Mammary epithelial cell (primary cell): ENCODE data around the gene TUBA1A.

Experiments used
- EZH2 ChIP-seq: IDR thresholded peaks from 2 replicates; pipeline ENCODE4 v1.6.1; 2012; ENCODE audit warnings: low read length, inconsistent platforms, borderline replicate concordance
- TF ChIP-seq, protein P1 (sequence below), 2 donors: IDR thresholded peaks in 1 of 2; conservative IDR thresholded peaks in 1 of 2; 2 replicates each; pipeline ENCODE4 v1.5.1; 2011 to 2012; ENCODE audit warnings: inconsistent platforms in 2 of 2, low read length in 2 of 2, mild to moderate bottlenecking in 2 of 2, control low read depth in 1 of 2, low read depth in 1 of 2; ENCODE audit not compliant: insufficient read depth in 1 of 2; ENCODE audit errors: extremely low read depth in 1 of 2

DNA sequence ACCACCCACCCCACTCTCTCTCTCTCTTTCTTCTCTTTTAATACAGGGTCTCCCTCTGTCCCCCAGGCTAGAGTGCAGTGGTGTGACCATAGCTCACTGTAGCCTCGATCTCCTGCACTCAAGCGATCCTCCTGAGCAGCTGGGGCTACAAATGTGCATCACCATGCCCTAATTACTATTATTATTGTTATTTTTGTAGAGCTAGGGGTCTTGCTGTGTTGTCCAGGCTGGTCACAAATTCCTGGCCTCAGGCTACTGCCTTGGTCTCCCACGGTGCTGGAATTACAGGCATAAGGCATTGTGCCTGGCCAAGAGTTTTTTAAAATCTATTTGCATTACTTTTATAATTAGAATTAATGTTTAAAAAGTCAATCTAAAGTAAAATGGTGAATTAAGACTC is 34.7 kb downstream of the TUBA1A start:
- no peak for TF ChIP-seq EZH2
- TF ChIP-seq, protein P1, sequence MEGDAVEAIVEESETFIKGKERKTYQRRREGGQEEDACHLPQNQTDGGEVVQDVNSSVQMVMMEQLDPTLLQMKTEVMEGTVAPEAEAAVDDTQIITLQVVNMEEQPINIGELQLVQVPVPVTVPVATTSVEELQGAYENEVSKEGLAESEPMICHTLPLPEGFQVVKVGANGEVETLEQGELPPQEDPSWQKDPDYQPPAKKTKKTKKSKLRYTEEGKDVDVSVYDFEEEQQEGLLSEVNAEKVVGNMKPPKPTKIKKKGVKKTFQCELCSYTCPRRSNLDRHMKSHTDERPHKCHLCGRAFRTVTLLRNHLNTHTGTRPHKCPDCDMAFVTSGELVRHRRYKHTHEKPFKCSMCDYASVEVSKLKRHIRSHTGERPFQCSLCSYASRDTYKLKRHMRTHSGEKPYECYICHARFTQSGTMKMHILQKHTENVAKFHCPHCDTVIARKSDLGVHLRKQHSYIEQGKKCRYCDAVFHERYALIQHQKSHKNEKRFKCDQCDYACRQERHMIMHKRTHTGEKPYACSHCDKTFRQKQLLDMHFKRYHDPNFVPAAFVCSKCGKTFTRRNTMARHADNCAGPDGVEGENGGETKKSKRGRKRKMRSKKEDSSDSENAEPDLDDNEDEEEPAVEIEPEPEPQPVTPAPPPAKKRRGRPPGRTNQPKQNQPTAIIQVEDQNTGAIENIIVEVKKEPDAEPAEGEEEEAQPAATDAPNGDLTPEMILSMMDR (conservative IDR thresholded peaks at IDR 0.05 in 1 of 2, IDR thresholded peaks at IDR 0.05 in 1 of 2; ENCODE audit: extremely low read depth in 1 of 2, insufficient read depth in 1 of 2, low read depth in 1 of 2, low read length in 2 of 2): no peak
